Ureter (tissue), 1 donor: ENCODE measurements around the gene ADRB1. TPM values are rescaled to one million over a fixed set of nuclear protein-coding genes. Genes with fewer than 3 reads are reported as not detected.

ENCODE experiments used
- DNase-seq: peaks from one replicate; pipeline ENCODE4 v3.0.0-alpha.2; 2020; ENCODE audit warnings: low spot score
- total RNA-seq: library from RNA; stranded (reverse); gene quantifications from one replicate; pipeline ENCODE4 v1.2.4, GENCODE V29; 2023
- donor health status: DM: yes; HTN: yes; CAD: no.

Gene ADRB1
- total RNA-seq, 1 donor from 2014 or later, result 1.4 TPM

GRCh38 chr10:114057855-114058254 lies 14.2 kb downstream of the ADRB1 start:
- no peak for DNase-seq

DNA sequence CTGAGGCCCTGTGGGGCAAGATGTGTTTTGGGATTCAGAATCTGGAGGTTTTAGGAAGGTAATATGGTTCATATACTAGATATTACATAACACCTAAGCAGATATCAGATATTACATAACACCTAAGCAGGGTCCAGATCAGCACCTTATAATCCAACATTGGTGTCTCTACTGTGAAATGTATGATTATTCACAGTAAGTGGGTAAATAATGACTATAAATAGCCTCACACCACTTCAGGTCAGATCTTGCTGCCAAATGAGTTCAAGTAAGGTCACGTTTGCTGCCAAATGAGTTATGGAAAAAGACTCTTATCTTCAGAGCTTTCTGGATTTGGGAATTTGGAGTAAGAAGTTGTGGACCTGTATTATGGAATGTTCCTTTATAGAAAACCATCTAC lies 14.6 kb downstream of the ADRB1 start:
- DNase-seq, result no peak

DNA sequence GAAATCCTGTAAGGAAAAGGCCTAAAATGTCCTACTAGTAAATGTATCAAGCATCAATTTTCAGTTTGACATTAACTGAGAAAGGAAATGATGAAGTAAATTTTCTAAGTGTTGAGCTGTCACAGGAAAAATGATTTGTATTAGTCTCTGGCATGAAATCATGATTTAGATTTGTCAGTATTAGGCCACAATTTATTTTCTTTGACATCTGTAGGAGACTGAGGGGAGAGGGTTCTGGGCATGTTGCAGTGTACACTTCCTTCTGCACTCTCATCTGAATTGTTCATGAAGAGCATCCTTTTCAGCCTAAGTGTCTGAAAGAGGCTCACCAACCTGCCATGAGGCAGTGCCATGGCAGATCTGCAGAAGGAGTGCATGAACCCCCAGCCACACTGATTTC lies 15.9 kb downstream of the ADRB1 start:
- no peak for DNase-seq

DNA sequence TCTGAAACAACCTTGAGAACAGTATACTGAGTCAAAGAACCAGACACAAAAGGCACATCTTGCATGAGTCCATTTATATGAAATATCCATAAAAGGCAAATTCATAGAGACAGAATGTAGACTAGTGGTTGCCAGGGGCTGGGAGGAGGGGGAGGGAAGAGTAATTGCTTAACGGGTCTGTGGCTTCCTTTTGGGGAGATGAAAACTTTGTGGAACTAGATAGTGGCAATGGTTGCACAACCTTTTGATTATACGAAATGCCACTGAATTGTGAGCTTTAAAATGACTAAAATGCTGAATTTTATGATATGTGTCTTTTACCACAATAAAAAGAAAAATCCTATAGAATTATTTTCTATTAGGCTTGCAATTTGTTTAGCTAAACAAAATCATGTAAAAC lies 16.8 kb downstream of the ADRB1 start:
- DNase-seq, result no peak

GRCh38 chr10:114061148-114061547 lies 17.5 kb downstream of the ADRB1 start:
- peak; percentile 62 for DNase-seq

DNA sequence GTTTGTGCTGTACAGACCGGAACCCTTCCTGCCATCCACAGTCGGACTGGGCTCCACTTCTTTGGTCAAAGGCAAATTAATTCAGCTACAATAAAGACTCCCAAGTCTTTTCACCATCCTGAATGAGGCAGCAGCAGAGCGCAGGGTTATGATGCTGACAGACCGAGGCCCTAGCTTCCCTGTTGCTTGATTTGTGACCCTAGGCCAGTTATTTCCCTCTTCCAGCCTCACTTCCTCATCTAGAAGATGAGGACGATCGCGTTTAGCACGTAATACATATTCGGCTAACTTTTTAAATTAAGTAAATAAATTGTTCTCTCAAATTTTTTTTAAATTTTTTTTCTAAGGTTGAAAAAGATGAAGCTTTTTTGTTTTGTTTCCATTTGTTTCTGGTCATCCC lies 18.1 kb downstream of the ADRB1 start:
- DNase-seq, result no peak

- DNase-seq, result no peak
These were observed 20.7 kb downstream of the ADRB1 start for GRCh38 chr10:114064151-114065048.

GRCh38 chr10:114065049-114065435 lies 21.4 kb downstream of the ADRB1 start:
- DNase-seq, result no peak

DNA sequence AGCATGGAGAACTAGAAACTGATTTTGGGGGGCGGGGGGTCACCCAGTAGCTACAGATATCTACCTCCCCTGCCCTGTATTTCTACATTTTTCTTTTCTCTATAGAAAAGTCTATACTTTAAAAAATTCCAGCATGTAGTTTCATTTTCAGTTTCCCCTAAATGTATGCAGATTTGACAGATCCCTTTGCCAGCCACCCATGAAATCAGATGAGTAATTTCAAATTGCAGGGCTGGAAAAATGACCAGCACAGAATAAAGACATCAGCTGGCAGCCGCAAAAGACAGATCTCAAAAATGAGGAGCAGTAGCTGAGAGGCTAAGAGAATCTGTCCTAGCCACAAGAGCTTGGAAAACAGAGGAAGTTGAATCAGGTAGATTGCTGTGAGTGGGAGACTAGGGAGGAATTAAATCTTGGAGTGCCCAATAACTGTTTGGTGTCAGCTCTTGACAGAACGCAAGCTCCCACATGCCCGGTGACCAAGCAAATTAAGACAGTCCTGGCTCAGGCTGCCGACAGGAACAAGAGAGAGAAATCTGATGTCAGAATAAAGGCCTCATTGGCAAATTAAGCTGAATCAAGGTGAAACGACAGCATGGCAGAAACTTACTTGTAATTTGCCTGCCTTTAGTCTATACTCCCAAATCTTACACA lies 24.5 kb downstream of the ADRB1 start:
- DNase-seq, result no peak

- no peak for DNase-seq
These were observed 27.0 kb downstream of the ADRB1 start for GRCh38 chr10:114070710-114071109.

- no peak for DNase-seq
These were observed 27.5 kb downstream of the ADRB1 start for GRCh38 chr10:114071178-114071577.

DNA sequence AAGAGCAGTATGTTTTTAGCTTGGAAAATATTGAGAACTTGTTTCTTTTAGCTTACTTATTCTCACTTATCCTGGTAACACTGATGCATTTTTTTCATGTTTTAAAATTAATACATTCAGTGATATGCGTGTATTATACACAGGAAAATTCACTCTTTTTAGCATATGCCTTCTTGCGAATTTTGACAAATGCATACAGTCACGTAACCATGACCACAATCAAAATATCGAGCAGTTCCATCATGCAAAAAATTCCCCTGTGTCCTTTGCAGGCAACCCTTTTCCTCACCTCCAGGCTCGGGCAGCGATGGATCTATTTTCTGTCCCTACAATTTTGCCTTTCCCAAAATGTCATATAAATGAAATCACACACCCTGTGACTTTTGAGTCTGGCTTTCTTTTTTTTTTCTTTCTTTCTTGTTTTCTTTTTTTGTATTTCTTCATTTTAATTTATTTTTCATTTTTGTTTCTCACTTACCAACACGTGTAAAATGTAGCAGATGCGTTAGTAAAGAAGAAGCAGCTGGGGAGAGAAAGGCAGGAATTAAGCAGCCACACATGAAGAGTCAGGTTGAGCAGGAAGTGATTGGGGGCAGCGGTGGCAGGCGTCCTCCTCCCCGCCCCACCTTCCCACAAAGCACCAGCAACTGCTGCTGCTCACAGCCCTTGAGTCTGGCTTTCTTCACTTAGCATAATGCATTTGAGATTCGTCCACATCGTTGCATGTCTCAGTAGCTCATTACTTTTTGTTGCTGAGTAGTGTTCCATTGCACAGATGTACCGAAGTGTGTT lies 29.9 kb downstream of the ADRB1 start:
- no peak for DNase-seq

GRCh38 chr10:114075093-114075492 lies 31.4 kb downstream of the ADRB1 start:
- no peak for DNase-seq

DNA sequence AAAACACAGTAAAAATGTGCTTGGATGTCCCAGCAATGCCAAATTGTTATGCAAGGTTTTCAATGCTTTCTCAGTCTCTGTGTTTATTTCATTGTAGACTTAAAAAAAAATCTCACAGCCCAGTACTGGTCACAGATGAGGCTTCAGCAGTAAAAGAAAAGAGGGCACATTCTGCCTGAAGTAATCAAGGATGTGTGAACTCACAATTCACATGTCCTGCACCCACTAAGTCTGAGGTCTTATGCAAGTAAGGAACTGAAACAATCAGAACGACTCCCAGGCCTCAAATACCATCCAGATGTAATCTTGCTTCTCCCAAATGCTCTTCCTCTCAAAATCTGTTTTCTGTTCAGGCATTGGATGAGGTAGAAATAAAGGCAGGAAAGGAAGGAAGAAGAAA lies 33.7 kb downstream of the ADRB1 start:
- DNase-seq, result no peak

- DNase-seq, result no peak
These were observed 34.2 kb downstream of the ADRB1 start for GRCh38 chr10:114077815-114078219.

GRCh38 chr10:114078346-114078745 lies 34.7 kb downstream of the ADRB1 start:
- no peak for DNase-seq

DNA sequence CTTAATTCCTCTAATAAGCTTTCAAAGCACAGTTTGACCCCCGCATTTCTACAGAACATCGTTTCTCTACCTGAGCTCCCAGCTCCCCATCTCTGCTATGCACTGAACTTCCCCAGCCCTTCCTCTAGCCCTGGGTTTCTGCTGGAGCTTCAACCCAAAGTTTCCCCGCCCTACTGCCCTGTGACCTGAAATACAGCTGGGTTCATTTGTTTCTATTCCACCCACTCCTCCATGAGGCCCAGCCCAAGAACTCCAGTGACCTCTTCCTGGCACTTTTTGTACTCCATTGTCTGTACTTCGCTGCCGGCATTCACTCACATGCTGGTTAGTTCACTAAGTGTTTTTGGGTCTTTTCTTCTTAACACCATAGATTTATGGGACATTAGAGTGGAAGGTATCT lies 35.8 kb downstream of the ADRB1 start:
- no peak for DNase-seq

DNA sequence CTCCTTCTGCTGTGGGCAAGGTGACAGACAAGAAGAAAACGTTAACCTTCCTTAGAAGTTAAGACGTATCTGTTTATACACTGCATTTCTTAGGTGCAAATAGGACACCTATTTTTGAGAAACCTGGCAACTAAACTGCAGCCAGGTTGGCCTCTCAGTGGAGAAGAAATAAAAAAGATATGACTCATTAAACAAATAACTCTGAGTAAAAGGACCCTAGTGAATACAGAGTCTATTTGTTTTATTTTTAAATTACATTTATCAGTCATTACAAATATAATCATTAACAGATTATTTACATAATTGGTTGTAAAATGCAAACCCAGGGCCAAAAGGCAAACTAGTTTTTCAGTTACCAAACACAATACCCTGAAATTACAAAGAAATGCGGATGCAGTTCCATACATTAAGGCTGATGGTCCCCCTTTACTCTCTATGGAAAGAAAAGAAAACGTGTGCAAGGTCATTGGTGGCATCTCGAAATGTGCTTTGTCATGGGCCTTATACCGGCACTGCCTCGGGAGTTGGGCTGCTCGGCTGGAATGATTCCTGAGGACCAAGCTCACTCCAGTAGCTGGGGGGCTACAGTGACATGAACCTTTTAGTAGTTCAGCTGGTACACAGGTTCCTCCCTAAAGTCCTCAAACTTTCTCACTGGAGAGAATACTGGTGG lies 38.4 kb downstream of the ADRB1 start:
- no peak for DNase-seq

DNA sequence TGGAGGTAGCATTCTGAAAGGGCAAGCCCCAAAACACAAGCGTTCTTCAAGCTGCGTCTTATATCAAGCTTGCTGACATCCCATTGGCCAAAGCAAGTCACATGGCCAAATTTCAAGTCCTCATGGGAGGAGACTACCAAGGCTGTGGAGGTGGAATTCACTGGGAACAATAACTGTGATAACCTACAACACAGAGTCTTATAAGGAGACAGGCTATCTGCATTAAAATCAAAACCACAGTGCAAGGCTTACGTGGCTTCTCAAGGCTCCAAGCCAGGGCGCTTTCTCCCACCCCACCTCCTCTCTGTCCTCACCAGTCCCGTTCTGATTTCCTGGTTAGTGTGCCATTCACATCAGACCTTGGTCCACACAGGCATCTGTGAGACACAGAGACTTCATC lies 39.4 kb downstream of the ADRB1 start:
- DNase-seq, result peak; percentile 69

GRCh38 chr10:114084215-114084614 lies 40.5 kb downstream of the ADRB1 start:
- no peak for DNase-seq

GRCh38 chr10:114087255-114087654 lies 43.6 kb downstream of the ADRB1 start:
- DNase-seq, result no peak

- no peak for DNase-seq
These were observed 44.0 kb downstream of the ADRB1 start for GRCh38 chr10:114087655-114088054.
